DMS53 treated with DMSO at 0.1 percent for 48 hours (cell line): ENCODE results near the gene SIX5.
"Not testable (repeated sequence)": the region's sequence is repeated elsewhere in the genome, so short reads cannot be mapped to it uniquely, and the experiment has no call there.

Source experiments
- DNase-seq: peaks from one replicate; lab custom pipeline; 2025; ENCODE audit not compliant: unreplicated experiment; lab: John Stamatoyannopoulos, UW

SIX5 gene

DNA sequence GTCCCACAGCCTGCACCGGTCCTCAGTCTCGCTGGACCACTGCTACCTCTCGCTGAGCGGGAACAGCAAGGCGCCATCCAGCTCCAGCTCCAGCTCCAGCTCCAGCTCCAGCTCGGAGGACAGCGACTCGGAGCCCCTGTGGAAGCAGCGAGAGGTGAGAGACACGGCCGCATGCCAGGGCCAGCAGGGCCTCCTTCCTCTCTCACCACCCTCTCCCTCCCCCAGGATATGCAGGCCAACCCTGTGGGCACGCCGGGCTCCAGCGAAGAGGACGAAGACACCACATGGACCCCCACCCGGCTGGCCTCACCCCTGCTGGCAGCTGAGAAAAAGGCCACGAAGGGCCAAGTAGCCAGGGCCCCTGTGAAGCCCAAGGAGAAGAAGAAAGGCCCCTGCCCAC lies 7.3 kb downstream of the SIX5 start:
- no peak for DNase-seq

DNA sequence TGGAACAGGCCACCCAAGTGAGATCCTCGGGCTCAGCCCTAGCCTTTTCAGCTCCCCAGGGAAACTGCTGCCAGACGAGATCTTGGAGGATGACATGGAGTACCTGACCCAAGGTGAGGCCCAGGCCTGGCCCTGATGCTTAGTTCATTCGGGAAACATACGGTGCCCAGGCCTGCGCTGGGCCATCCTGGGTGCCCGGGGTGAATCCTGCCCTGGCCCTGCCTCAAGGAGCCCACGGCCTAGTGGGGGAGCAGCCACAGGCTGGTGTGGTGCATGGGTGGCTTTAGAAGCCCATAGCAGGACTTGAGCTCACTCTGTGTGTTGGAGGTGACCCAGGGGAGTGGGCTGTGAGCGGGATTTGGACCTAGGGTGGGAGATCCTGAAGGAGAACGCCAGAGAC lies 10.1 kb downstream of the SIX5 start:
- DNase-seq = no peak

DNA sequence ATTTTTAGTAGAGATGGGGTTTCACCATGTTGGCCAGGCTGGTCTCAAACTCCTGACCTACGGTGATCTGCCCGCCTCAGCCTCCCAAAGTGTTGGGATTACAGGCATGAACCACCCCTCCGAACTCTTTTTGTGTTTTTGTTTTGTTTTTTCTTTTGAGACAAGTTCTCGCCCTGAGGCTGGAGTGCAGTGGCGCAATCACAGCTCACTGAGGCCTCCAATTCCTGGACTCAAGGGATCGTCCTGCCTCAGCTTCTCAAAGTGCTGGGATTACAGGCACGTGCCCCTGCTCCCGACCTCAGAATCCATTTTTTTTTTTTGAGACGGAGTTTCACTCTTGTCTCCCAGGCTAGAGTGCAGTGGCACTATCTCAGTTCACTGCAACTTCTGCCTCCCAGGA lies 11.4 kb downstream of the SIX5 start:
- DNase-seq = no peak

GRCh38 chr19:45754323-45754722 lies 14.7 kb downstream of the SIX5 start:
- no peak for DNase-seq

GRCh38 chr19:45753548-45753947 lies 15.5 kb downstream of the SIX5 start:
- DNase-seq = no peak

- no peak for DNase-seq
Measured at GRCh38 chr19:45752639-45753038, 16.4 kb downstream of the SIX5 start.

- DNase-seq = not testable (repeated sequence)
Measured at GRCh38 chr19:45751483-45751882, 17.6 kb downstream of the SIX5 start.

DNA sequence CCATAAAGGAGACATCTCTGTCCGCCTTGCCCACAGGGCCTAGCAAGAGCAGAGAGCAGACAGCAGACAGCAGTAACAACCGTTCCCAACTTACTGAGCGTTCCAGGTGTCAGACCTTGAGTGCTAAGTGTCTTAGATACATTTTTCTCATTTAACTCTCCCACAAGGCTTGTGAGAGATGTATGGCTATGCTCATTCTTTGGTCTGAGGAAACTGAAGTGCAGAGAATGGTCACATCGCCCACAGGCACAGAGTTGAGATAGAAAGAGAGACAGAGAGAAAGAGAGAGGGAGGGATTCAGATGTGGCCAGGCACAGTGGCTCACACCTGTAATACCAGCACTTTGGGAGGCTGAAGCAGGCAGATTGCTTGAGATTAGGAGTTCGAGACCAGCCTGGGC lies 21.5 kb downstream of the SIX5 start:
- no peak for DNase-seq

DNA sequence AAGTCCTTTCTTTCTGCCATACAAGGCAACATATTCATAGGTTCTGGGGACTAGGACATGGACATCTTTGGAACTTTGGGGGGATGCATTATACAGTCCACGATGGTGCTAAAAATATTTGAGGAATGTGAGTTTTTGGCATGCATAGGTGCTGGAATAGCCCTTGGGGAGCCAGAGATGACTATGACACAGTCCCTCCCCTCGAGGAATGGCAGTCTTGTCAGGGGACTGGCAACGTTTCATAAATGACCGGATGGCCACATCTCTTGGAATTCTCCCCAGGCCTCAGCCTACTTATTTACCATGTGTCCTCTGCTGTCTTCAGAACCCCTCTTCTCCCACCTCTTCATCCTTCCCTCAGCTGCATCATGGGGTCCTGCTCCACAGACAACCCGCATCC lies 22.2 kb downstream of the SIX5 start:
- DNase-seq = no peak

GRCh38 chr19:45745606-45746005 lies 23.4 kb downstream of the SIX5 start:
- no peak for DNase-seq

GRCh38 chr19:45742969-45743368 lies 26.1 kb downstream of the SIX5 start:
- no peak for DNase-seq

GRCh38 chr19:45739498-45740439 lies 29.3 kb downstream of the SIX5 start:
- no peak for DNase-seq

- no peak for DNase-seq
Measured at GRCh38 chr19:45733160-45733810, 35.8 kb downstream of the SIX5 start, which contains the start of gene MEIOSIN. MEIOSIN (plus strand) TSS chr19:45733439; CDS start chr19:45735377, 1,938 bp downstream.

DNA sequence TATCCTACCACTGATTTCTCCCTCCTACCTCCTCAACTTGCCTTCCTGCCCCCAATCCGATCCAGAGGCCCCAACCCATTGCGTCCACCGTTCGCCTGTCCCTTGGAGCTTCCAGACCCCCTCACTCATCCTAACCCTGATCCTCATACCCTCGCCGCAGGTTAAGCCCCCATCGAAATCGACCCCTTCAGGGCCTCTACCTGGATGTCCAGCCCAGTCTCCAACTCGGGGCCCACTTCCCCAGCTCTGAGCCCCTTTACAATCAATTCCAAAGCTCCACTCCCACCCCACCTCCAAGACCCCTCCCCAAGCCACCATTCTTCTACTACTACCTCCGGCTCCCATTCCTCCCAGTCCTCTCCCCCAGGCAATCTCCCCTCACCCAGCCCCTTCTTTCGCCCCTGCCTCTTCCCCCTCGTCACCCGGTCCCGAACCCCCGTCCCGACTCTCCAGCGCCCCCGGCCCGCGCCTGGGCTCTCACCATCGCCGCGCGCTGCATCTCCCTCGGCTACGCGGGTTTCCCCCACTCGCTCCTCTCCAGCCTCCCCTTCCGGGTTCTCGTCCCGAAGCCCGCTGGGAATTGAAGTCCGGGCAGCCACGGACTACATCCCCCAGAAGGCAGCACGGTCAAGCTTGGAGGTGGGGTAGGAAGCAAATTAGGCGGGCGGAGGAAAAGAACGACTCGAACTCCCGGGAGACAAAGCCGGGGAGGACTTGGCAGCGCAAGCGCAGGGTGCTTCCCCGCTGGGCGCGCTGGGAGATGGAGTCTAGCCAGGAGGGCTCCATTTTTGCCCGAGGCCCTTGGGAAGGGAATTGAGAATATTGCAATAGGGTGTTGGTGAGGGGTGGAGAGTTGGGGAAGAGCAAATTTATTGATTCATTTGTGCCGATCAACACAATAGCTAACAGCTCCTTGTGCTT lies 38.4 kb downstream of the SIX5 start, which contains the start of gene FBXO46:
Gene FBXO46 (minus strand): TSS at position 529 of the 921 bp plus-strand sequence. CDS start 17,401 bp downstream, outside the sequence.
- DNase-seq = peak; percentile 97

GRCh38 chr19:45729800-45730290 lies 39.2 kb downstream of the SIX5 start:
- no peak for DNase-seq

DNA sequence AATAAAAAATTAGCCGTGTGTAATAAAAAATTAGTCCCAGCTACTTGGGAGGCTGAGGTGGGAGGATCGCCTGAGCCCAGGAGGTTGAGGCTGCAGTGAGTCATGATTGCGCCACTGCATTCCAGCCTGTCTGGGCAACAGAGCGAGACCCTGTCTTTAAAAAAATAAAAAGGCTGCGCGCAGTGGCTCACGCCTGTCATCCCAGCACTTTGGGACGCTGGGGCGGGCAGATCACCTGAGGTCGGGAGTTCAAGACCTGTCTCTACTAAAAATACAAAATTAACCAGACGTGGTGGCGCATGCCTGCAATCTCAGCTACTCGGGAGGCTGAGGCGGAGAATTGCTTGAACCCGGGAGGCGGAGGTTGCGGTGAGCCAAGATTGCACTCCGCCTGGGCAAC lies 40.4 kb downstream of the SIX5 start:
- DNase-seq = not testable (repeated sequence)

- not testable (repeated sequence) for DNase-seq
Measured at GRCh38 chr19:45720065-45720464, 49.0 kb downstream of the SIX5 start.

DNA sequence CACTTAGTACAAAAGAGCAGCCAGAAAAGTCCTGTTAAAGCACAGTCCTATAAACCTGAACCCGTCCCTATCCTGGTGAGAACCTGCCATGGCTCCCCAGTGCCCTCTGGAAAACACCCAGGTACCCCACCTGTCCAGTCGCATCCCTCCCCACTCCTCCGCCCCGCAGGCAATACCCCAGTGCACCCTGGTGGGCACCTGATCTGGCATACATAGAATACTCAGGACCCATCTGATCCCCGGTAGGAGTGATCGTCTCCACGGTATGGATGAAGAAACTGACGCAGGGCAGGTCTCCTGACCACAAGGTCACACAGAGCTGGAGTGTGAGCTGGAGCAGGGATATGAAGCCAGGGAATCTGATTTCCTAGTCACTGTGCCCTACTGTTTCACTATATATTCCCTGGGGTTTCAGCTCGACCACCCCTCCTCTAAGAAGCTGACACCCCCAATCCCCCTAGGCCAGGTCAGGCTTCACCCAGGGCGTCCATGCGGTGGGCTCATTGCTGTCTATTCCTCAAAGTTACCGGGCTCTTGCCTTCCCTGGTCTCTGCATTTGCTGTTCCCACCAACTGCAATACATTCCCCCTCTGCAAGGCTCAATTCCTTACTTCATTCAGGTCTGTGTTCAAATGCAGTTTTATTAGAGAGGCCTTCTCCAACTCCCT lies 50.9 kb downstream of the SIX5 start:
- no peak for DNase-seq

DNA sequence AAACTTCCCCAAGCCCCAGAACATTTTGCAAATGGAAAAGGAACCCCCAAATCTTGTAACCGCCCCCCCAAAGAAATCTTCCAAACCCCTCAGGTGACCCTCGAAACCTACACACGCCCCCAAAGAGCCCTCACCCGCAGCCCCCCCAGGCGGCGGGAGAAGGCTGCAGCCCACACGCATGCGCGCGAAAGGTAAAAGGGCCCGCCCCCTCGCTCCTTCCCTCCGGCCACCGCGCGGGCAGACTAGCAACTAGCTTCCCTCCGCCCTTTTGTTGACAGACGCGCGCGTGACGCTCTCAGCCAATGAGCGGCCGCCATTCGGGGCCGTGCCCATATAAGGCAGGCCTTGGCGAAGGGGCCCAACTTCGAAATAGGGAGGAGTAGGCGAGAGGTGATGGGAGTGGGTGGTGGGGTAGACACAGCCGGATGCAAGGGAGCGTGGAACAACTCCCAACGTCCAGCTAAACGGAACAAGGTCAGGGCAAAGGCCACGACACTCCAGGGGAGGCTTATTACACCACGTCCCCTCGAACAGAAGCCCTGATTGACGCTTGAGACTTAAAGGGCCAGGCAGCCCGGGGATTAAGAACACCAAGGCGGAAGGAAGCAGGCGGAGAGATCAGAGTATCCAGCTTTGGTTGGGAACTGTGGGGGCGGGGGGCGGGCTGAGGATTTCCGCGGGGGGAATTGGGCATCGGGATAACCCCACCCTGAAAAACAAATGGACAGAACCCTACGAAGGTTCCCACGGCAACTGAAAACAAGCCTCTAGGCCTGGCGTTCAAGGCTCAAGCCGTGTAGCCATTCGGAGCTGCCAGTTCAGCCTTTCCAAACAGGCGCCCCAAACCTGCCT lies 51.7 kb downstream of the SIX5 start:
- peak; percentile 98 for DNase-seq
